GM12874 (cell line): ENCODE data around the gene TXLNA.

Source experiments
- CTCF ChIP-seq: IDR thresholded peaks from 2 replicates; pipeline ENCODE4 v1.5.1; 2011; ENCODE audit warnings: low read depth, mild to moderate bottlenecking, control low read depth, low read length, moderate library complexity; ENCODE audit not compliant: insufficient read depth

The TXLNA gene

GRCh38 chr1:32221980-32222755 lies 42.7 kb downstream of the TXLNA start, which contains the start of the genes EIF3I and TMEM234:
Gene EIF3I, plus strand, starts transcription at chr1:32222407. Its CDS starts 35 bp downstream, at chr1:32222442.
Gene TMEM234, minus strand, starts transcription at chr1:32222353. Its CDS starts 31 bp downstream, at chr1:32222322.
- TF ChIP-seq CTCF: no peak

GRCh38 chr1:32223683-32224082 lies 44.2 kb downstream of the TXLNA start:
- no peak for TF ChIP-seq CTCF

GRCh38 chr1:32224285-32224684 lies 44.8 kb downstream of the TXLNA start:
- no peak for TF ChIP-seq CTCF

GRCh38 chr1:32228771-32229170 lies 49.3 kb downstream of the TXLNA start:
- TF ChIP-seq CTCF: no peak

GRCh38 chr1:32231843-32232432 lies 52.5 kb downstream of the TXLNA start:
- TF ChIP-seq CTCF: no peak

- no peak for TF ChIP-seq CTCF
Observed at GRCh38 chr1:32232558-32233304, 53.3 kb downstream of the TXLNA start.

- no peak for TF ChIP-seq CTCF
Observed at GRCh38 chr1:32234792-32235191, 55.3 kb downstream of the TXLNA start.
